IPS-18c (cell line): Measurements from ENCODE around the gene NET1.
"Not testable (repeated sequence)": the region's sequence is repeated elsewhere in the genome, so short reads cannot be mapped to it uniquely, and the experiment has no call there.

Source experiments
- H3K4me3 ChIP-seq: 2 replicates; pipeline ENCODE4 v1.7.0; 2013; ENCODE audit warnings: low read depth, mild to moderate bottlenecking, low read length, moderate library complexity; ENCODE audit not compliant: insufficient read depth
- H3K9me3 ChIP-seq: one replicate; pipeline ENCODE4 v1.6.1; 2013; ENCODE audit warnings: mild to moderate bottlenecking, low read length, moderate library complexity; ENCODE audit not compliant: control insufficient read depth, insufficient read depth

The NET1 gene

GRCh38 chr10:5412277-5412941, at the start of gene NET1:
NET1 (plus strand) TSS chr10:5412557; CDS start chr10:5412693, 136 bp downstream.
- H3K9me3 ChIP-seq = no peaks in the 10 kb centered on the region
- peak within 1 kb of the TSS; percentile 90 for H3K4me3 ChIP-seq

- peaks cover 5% of the 10 kb centered on the region for H3K9me3 ChIP-seq
These were observed 49.5 kb upstream of the NET1 start for GRCh38 chr10:5362873-5363272.

GRCh38 chr10:5364374-5364773, 48.0 kb upstream of the NET1 start:
- H3K9me3 ChIP-seq = peaks cover 5% of the 10 kb centered on the region
- no peak overlapping the region for H3K4me3 ChIP-seq

More at GRCh38 chr10:5362873-5363272, 49.5 kb upstream of the NET1 start:
- H3K4me3 ChIP-seq = no peak overlapping the region

- Histone ChIP-seq H3K9me3 (peaks cover 5% of the 10 kb centered on the region), H3K4me3 (no peak within 1 kb of the TSS)
These were observed 47.4 kb upstream of the NET1 start, which contains the start of gene UCN3 for GRCh38 chr10:5364890-5365338. UCN3 (plus strand) TSS chr10:5364966; CDS start chr10:5373721, 8,755 bp downstream.

- H3K9me3 ChIP-seq = peaks cover 5% of the 10 kb centered on the region
- H3K4me3 ChIP-seq = no peak overlapping the region
These were observed 46.4 kb upstream of the NET1 start for GRCh38 chr10:5365928-5366327.

GRCh38 chr10:5369362-5370158, 42.8 kb upstream of the NET1 start:
- H3K9me3 ChIP-seq = peaks cover 2% of the 10 kb centered on the region

GRCh38 chr10:5370493-5371352, 41.6 kb upstream of the NET1 start:
- peaks cover 2% of the 10 kb centered on the region for H3K9me3 ChIP-seq
- no peak overlapping the region for H3K4me3 ChIP-seq

More at GRCh38 chr10:5369362-5370158, 42.8 kb upstream of the NET1 start:
- H3K4me3 ChIP-seq = no peak overlapping the region

- Histone ChIP-seq H3K9me3 (peaks cover 2% of the 10 kb centered on the region), H3K4me3 (no peak overlapping the region)
These were observed 39.0 kb upstream of the NET1 start for GRCh38 chr10:5373307-5373706.

- H3K9me3 ChIP-seq = peaks cover 2% of the 10 kb centered on the region
- H3K4me3 ChIP-seq = no peak overlapping the region
These were observed 38.3 kb upstream of the NET1 start for GRCh38 chr10:5373891-5374611.

GRCh38 chr10:5376450-5376849, 35.9 kb upstream of the NET1 start:
- H3K4me3 ChIP-seq = no peak overlapping the region
- H3K9me3 ChIP-seq = peaks cover 2% of the 10 kb centered on the region

GRCh38 chr10:5379202-5379601, 33.2 kb upstream of the NET1 start:
- H3K4me3 ChIP-seq, H3K9me3 ChIP-seq: not testable (repeated sequence)

GRCh38 chr10:5380395-5380794, 32.0 kb upstream of the NET1 start:
- not testable (repeated sequence) for H3K9me3 ChIP-seq, H3K4me3 ChIP-seq

GRCh38 chr10:5381187-5381586, 31.2 kb upstream of the NET1 start:
- H3K4me3 ChIP-seq = no peak overlapping the region
- H3K9me3 ChIP-seq = no peaks in the 10 kb centered on the region

- peaks cover 5% of the 10 kb centered on the region for H3K9me3 ChIP-seq
- no peak overlapping the region for H3K4me3 ChIP-seq
These were observed 27.1 kb upstream of the NET1 start for GRCh38 chr10:5385224-5385623.

GRCh38 chr10:5387169-5387568, 25.2 kb upstream of the NET1 start:
- Histone ChIP-seq H3K4me3 (no peak overlapping the region), H3K9me3 (peaks cover 9% of the 10 kb centered on the region)

- Histone ChIP-seq H3K9me3 (peaks cover 9% of the 10 kb centered on the region), H3K4me3 (no peak overlapping the region)
These were observed 21.7 kb upstream of the NET1 start for GRCh38 chr10:5390607-5391205.
